ENCODE results near the gene AP3S2. TPM values are rescaled to one million over a fixed set of nuclear protein-coding genes. Genes with fewer than 3 reads are reported as not detected.

The AP3S2 gene
- total and polyA plus RNA-seq, 8 donors, result 8.4 to 90.4 (median 24.0) TPM

DNA sequence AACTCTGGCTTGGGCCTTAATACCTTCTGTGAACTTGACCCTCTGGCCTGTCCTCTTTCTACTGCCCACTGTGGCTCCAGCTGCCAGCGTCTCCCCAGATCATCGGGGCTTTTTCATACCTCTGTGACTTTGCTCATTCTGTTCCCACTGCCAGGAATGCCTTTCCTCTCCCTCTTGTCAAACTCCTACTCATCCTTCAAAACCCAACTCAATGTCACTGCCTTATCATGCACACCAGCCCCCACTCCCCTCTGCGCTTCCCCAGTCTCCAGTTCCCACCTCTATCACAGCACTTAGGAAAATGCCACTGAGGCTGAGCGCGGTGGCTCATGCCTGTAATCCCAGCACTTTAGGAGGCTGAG, 84.0 kb downstream of the AP3S2 start:
- DNase-seq, result no peak
- no peak overlapping the region for H3K27ac ChIP-seq
- intact Hi-C loops (cut with DNase I; ENCODE audit: low total_unique reads), result no loop called here
- peaks cover 0 to 21% (median 14%) of the 10 kb centered on the region in 3 donors for H3K27me3 ChIP-seq
- no peak for TF ChIP-seq POLR2A (IDR thresholded peaks at IDR 0.05)
- TF ChIP-seq POLR2AphosphoS5 (IDR thresholded peaks at IDR 0.05), result no peak
- no peak for TF ChIP-seq EP300 (IDR thresholded peaks at IDR 0.05)
- 95 to 100% (median 98%) methylated on average over 5 of the region's 5 CpGs for WGBS, 5 donors
- H3K9me3 ChIP-seq, result no peaks in the 10 kb centered on the region
- peaks cover 17 to 43% (median 31%) of the 10 kb centered on the region in 4 donors for H3K4me1 ChIP-seq
- H3K36me3 ChIP-seq, result peaks cover 0 to 4% (median 0%) of the 10 kb centered on the region in 4 donors
- H3K4me3 ChIP-seq, result no peak overlapping the region

DNA sequence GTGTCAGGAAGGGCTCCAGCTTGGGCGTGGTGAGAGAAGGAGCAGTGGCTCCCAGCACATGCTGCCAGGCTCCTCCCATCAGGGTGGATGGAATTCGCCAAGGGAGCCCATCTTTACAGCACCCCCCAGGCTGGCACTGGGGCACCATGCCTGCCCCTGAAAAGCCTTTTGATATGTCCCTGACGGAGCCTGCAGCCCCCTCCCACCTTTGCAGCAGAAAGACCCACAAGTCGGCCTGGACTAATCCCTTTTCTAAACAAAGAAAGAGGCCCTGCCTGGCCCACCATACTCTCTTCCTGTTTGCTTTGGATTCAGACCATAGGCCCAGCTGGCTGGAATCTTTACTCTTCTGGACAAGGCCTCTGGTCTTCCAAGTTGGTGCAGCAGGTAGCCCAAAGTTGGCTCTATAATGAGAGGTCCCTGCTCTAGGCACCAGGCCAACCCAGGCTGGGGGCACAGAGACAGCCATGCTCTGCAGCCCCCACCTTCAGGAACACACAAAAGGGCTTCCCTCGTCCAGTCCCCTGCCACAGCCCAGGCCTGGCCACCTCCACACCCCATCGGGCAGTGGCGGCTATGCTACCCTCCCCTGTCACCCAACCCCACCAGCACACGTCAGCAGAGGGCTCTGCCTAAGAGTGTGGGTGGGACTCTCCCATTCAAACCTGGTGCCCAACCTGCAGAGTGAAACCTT, 84.6 kb downstream of the AP3S2 start:
- Histone ChIP-seq H3K27me3 (peaks cover 0 to 16% (median 9%) of the 10 kb centered on the region in 3 donors), H3K36me3 (peaks cover 0 to 4% (median 0%) of the 10 kb centered on the region in 4 donors), H3K4me1 (peaks cover 12 to 38% (median 26%) of the 10 kb centered on the region in 4 donors), H3K9me3 (no peaks in the 10 kb centered on the region), H3K27ac (no peak overlapping the region), H3K4me3 (no peak overlapping the region)
- peak; percentile 41 to 54 for DNase-seq
- 58 to 65% (median 62%) methylated on average over 6 to 8 of the region's 8 CpGs for WGBS, 5 donors
- TF ChIP-seq POLR2A (IDR thresholded peaks at IDR 0.05), result no peak
- TF ChIP-seq EP300 (IDR thresholded peaks at IDR 0.05), result no peak
- no peak for TF ChIP-seq POLR2AphosphoS5 (IDR thresholded peaks at IDR 0.05)
- TF ChIP-seq, protein P1, sequence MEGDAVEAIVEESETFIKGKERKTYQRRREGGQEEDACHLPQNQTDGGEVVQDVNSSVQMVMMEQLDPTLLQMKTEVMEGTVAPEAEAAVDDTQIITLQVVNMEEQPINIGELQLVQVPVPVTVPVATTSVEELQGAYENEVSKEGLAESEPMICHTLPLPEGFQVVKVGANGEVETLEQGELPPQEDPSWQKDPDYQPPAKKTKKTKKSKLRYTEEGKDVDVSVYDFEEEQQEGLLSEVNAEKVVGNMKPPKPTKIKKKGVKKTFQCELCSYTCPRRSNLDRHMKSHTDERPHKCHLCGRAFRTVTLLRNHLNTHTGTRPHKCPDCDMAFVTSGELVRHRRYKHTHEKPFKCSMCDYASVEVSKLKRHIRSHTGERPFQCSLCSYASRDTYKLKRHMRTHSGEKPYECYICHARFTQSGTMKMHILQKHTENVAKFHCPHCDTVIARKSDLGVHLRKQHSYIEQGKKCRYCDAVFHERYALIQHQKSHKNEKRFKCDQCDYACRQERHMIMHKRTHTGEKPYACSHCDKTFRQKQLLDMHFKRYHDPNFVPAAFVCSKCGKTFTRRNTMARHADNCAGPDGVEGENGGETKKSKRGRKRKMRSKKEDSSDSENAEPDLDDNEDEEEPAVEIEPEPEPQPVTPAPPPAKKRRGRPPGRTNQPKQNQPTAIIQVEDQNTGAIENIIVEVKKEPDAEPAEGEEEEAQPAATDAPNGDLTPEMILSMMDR (IDR thresholded peaks at IDR 0.05), result no peak
- intact Hi-C loops (cut with DNase I; ENCODE audit: low total_unique reads), result no loop called here

DNA sequence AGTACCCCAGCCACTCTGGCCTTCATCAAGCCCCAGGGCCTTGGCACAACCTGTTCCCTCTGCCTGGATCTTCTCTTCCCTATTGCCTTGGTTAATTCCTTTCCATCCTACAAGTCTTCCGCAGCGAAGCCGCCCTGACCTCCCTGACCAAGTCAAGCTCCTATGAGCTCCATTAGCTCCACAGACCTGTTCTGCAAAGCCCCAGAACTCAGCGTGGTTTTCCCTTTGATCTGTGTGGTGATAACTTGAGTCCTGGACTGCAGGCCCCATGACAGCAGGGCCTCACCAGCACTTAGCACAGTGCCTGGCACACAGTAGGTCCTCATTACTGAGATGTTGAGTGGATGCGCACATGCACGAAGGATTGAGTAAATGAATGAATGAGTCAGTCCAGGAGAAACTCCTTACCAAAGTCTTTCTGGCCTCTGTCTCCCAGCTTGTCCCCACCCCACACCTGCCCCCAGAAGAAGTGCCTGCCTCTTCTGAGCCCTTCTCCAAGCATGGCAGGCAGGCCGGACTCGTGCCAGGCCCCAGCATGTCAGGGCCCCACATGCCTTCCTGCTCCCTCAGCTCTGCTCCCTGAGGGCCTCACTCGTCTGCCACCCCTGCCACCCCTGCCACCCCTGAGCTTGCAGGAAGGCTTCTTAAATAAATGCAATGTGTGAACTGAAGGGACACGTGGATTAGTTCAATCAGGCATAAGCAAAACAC, 85.5 kb downstream of the AP3S2 start:
- TF ChIP-seq POLR2AphosphoS5 (IDR thresholded peaks at IDR 0.05) (no peak), EP300 (IDR thresholded peaks at IDR 0.05) (no peak), POLR2A (IDR thresholded peaks at IDR 0.05) (no peak)
- TF ChIP-seq, protein P1 (IDR thresholded peaks at IDR 0.05), result no peak
- no peak for DNase-seq
- Histone ChIP-seq H3K4me1 (peaks cover 7 to 29% (median 19%) of the 10 kb centered on the region in 4 donors), H3K27me3 (peaks cover 0 to 6% (median 0%) of the 10 kb centered on the region in 3 donors), H3K36me3 (peaks cover 0 to 9% (median 0%) of the 10 kb centered on the region in 4 donors), H3K9me3 (no peaks in the 10 kb centered on the region), H3K27ac (no peak overlapping the region), H3K4me3 (no peak overlapping the region)
- intact Hi-C loops (cut with DNase I; ENCODE audit: low total_unique reads), result no loop called here
- 85 to 91% (median 89%) methylated on average over 9 to 10 of the region's 10 CpGs for WGBS, 5 donors

DNA sequence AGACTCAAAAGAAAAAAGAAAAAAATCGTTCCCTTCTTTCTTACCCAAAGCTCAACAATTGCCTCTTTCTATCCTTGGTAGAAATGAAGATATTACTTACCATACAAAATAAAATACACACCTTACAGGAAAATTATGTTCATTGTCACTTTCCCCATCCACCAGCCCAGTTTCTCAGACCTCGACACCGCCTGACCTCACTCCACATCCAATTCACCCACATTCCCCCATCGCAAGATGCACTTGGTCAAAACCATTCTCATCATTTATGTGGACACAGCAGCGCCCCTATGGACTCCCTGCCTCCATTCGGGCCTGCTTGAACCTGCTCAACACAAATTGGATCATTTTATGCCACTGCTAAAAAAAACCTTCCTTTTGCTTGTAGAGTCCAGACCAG, 86.1 kb downstream of the AP3S2 start:
- DNase-seq, result no peak
- Histone ChIP-seq H3K4me1 (peaks cover 7 to 26% (median 17%) of the 10 kb centered on the region in 4 donors), H3K27me3 (peaks cover 0 to under 1% (median 0%) of the 10 kb centered on the region in 3 donors), H3K9me3 (no peaks in the 10 kb centered on the region), H3K4me3 (no peak overlapping the region), H3K27ac (no peak overlapping the region), H3K36me3 (peaks cover 0 to 14% (median 2%) of the 10 kb centered on the region in 4 donors)
- TF ChIP-seq, protein P1 (IDR thresholded peaks at IDR 0.05), result no peak
- no peak for TF ChIP-seq POLR2A (IDR thresholded peaks at IDR 0.05)
- TF ChIP-seq EP300 (IDR thresholded peaks at IDR 0.05), result no peak
- intact Hi-C loops (cut with DNase I; ENCODE audit: low total_unique reads), result no loop called here
- 93 to 95% (median 94%) methylated on average over 6 of the region's 6 CpGs for WGBS, 5 donors
